NB4 (cell line): ENCODE results near the gene TMEM238.

Experiments used
- TF ChIP-seq, protein P1 (sequence below): IDR thresholded peaks from one replicate; pipeline ENCODE4 v1.5.1; 2012; ENCODE audit warnings: low read depth, low read length
- TF ChIP-seq, protein P2 (sequence below): IDR thresholded peaks from 2 replicates; pipeline ENCODE4 v1.6.1; 2011; ENCODE audit warnings: low read depth, low read length

DNA sequence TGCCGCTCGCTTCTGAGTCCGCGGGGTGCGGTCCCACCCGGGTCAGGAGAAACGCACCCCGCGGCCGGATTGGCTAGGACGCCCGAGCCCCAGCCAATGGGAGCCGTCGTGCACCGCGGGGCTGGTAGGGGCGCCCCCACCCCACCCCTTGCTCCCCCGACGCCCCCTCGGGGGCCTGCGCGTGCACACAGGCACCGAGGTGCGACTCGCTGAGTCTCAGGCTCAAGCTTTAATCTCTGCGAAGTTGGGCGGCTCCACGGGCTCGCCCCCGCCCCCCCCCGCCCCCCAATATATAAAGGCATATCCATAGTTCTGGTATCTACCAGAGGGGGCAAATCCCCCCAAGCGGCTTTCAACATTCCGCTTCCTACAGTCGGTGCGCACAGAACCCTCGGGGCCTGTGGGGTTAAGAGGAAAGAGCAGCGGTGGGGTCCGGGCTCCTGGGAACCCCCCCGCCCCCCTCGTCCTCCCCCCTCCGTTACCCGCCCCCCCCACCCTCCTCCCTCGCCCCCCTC is 29.3 kb downstream of the TMEM238 start, which contains the start of gene COX6B2:
- TF ChIP-seq, protein P1, sequence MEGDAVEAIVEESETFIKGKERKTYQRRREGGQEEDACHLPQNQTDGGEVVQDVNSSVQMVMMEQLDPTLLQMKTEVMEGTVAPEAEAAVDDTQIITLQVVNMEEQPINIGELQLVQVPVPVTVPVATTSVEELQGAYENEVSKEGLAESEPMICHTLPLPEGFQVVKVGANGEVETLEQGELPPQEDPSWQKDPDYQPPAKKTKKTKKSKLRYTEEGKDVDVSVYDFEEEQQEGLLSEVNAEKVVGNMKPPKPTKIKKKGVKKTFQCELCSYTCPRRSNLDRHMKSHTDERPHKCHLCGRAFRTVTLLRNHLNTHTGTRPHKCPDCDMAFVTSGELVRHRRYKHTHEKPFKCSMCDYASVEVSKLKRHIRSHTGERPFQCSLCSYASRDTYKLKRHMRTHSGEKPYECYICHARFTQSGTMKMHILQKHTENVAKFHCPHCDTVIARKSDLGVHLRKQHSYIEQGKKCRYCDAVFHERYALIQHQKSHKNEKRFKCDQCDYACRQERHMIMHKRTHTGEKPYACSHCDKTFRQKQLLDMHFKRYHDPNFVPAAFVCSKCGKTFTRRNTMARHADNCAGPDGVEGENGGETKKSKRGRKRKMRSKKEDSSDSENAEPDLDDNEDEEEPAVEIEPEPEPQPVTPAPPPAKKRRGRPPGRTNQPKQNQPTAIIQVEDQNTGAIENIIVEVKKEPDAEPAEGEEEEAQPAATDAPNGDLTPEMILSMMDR = no peak
- TF ChIP-seq, protein P2, sequence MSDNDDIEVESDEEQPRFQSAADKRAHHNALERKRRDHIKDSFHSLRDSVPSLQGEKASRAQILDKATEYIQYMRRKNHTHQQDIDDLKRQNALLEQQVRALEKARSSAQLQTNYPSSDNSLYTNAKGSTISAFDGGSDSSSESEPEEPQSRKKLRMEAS = no peak
